Upper lobe of left lung (tissue), 6 donors: ENCODE data around the gene SCAF11. TPM values are rescaled to one million over a fixed set of nuclear protein-coding genes. Genes with fewer than 3 reads are reported as not detected.

Experiments
- ATAC-seq, 2 donors: fragments of 200-7000 bp; cut with Tn5 transposase; one replicate each; pipeline ENCODE4 v1.9.1; 2022; ENCODE audit warnings: mild to moderate bottlenecking in 2 of 2, moderate library complexity in 2 of 2; ENCODE audit not compliant: low FRiP score in 2 of 2
- DNase-seq, 2 donors: peaks; one replicate each; pipeline ENCODE4 v3.0.0-alpha.2; 2019 to 2020
- H3K27ac ChIP-seq, 4 donors: fragments of 200-600 bp; sonication (generic); one replicate each; pipeline ENCODE4 v1.5.1; 2016 to 2019
- H3K27me3 ChIP-seq, 4 donors: fragments of 200-600 bp; sonication (generic); one replicate each; pipeline ENCODE4 v1.5.1; 2017 to 2019
- H3K36me3 ChIP-seq, 4 donors: fragments of 200-600 bp; sonication (generic); one replicate each; pipeline ENCODE4 v1.5.1; 2016 to 2019
- H3K4me1 ChIP-seq, 4 donors: fragments of 200-600 bp; sonication (generic); one replicate each; pipeline ENCODE4 v1.5.1; 2018 to 2019
- H3K4me3 ChIP-seq, 4 donors: fragments of 200-600 bp; sonication (generic); one replicate each; pipeline ENCODE4 v1.5.1; 2017 to 2019; ENCODE audit warnings: mild to moderate bottlenecking in 2 of 4, moderate library complexity in 1 of 4
- H3K9me3 ChIP-seq, 4 donors: fragments of 200-600 bp; sonication (generic); one replicate each; pipeline ENCODE4 v1.5.1; 2018 to 2019
- EP300 ChIP-seq, 4 donors: sonication (generic); formaldehyde crosslinking; IDR thresholded peaks; one replicate each; pipeline ENCODE4 v1.5.1; 2017; ENCODE audit warnings: antibody characterized with exemption in 4 of 4, control low read depth in 2 of 4
- POLR2A ChIP-seq, 4 donors: fragments of 450-650 bp; IDR thresholded peaks; one replicate each; pipeline ENCODE4 v1.5.1; 2016 to 2017; ENCODE audit warnings: antibody characterized with exemption in 4 of 4, mild to moderate bottlenecking in 2 of 4
- POLR2AphosphoS5 ChIP-seq, 2 donors: sonication (generic); formaldehyde crosslinking; IDR thresholded peaks; one replicate each; pipeline ENCODE4 v1.5.1; 2017; ENCODE audit warnings: antibody characterized with exemption in 2 of 2
- WGBS, 2 donors: methylation state at CpG; one replicate each; pipeline ENCODE4 v1.1.5; 2017 to 2018; 5-methylcytosine and 5-hydroxymethylcytosine counted together
- total RNA-seq, 6 donors: library from RNA; depleted of rRNA in 4 of 6; stranded (reverse); fragments of >200 nt in 4 of 6; gene quantifications; one replicate each; pipeline versions ENCODE4 v1.1.0 to v1.2.1, GENCODE V29; 2016 to 2021
- TF ChIP-seq, protein P1 (sequence below), 6 experiments: fragments of 450-650 bp in 4 of 6; fragments of 200-600 bp in 2 of 6; sonication (generic) in 2 of 6; IDR thresholded peaks; one replicate each; pipeline ENCODE4 v1.5.1; 2016 to 2019; ENCODE audit warnings: antibody characterized with exemption in 6 of 6
- donor health status: DM: no; HTN: no; CAD: no; lungs with moderate emphysema.
- donor health status: DM: no; HTN: yes; CAD: no; lungs with severe emphysema.

SCAF11 gene
- total RNA-seq, 6 donors from 2014 or later: 98.5 to 264 (median 109) TPM

DNA sequence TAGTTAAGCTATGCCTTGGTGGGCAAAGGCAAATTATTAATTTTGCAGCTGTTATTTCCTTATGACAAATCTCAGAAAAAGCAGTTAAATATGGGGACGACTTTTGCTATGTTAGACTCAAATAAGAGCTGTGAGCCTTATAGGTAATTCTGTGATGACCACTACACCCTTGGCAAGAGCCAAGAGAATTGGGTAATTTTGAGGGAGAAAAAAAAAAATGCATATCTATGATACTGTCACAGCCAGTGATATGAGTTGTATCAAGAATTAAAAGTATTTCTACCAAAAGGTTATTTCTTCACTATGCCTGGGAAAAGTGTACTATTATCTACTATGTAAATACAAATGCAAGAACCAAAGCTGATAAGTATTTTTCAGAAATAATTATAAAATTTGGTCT lies 43.9 kb downstream of the SCAF11 start:
- Histone ChIP-seq H3K27me3 (no peaks in the 10 kb centered on the region), H3K4me3 (no peak overlapping the region), H3K9me3 (no peaks in the 10 kb centered on the region), H3K4me1 (peaks cover 0 to 6% (median 0%) of the 10 kb centered on the region in 4 donors), H3K36me3 (peaks cover 0 to 68% (median 16%) of the 10 kb centered on the region in 4 donors), H3K27ac (no peak overlapping the region)
- WGBS, 2 donors: 96 to 98% methylated on average over 1 of the region's 1 CpG
- DNase-seq: no peak
- TF ChIP-seq POLR2A (IDR thresholded peaks at IDR 0.05) (no peak), EP300 (IDR thresholded peaks at IDR 0.05) (no peak), POLR2AphosphoS5 (IDR thresholded peaks at IDR 0.05) (no peak)
- TF ChIP-seq, protein P1, sequence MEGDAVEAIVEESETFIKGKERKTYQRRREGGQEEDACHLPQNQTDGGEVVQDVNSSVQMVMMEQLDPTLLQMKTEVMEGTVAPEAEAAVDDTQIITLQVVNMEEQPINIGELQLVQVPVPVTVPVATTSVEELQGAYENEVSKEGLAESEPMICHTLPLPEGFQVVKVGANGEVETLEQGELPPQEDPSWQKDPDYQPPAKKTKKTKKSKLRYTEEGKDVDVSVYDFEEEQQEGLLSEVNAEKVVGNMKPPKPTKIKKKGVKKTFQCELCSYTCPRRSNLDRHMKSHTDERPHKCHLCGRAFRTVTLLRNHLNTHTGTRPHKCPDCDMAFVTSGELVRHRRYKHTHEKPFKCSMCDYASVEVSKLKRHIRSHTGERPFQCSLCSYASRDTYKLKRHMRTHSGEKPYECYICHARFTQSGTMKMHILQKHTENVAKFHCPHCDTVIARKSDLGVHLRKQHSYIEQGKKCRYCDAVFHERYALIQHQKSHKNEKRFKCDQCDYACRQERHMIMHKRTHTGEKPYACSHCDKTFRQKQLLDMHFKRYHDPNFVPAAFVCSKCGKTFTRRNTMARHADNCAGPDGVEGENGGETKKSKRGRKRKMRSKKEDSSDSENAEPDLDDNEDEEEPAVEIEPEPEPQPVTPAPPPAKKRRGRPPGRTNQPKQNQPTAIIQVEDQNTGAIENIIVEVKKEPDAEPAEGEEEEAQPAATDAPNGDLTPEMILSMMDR (IDR thresholded peaks at IDR 0.05): no peak
- ATAC-seq: no peak

DNA sequence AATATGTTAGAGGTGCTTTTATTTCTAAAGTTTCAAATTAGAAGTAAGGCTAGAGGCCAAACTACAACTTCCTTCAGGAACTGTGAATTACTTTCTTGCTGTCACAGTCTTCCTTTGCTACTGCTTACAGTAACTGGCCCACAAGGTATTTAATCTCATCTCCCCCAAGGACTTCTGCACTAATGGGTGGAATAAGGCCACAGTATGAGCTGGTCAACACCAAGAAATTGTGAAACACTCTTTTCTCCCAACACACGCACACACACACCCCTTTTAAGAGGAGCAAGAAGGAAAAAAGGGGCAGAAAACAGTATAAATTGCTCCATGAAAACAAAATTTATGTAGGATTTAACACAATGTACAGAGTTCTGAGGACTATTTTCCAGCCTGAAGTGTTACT lies 45.6 kb downstream of the SCAF11 start:
- no peaks in the 10 kb centered on the region for H3K9me3 ChIP-seq
- no peak for ATAC-seq
- peaks cover 0 to 6% (median 0%) of the 10 kb centered on the region in 4 donors for H3K4me1 ChIP-seq
- no peak overlapping the region for H3K4me3 ChIP-seq
- 81 to 87% methylated on average over 1 of the region's 1 CpG for WGBS, 2 donors
- no peak for DNase-seq
- TF ChIP-seq POLR2A (IDR thresholded peaks at IDR 0.05) (no peak), EP300 (IDR thresholded peaks at IDR 0.05) (no peak), POLR2AphosphoS5 (IDR thresholded peaks at IDR 0.05) (no peak)
- TF ChIP-seq, protein P1 (IDR thresholded peaks at IDR 0.05): no peak
- H3K36me3 ChIP-seq: peaks cover 0 to 76% (median 16%) of the 10 kb centered on the region in 4 donors
- no peaks in the 10 kb centered on the region for H3K27me3 ChIP-seq
- no peak overlapping the region for H3K27ac ChIP-seq

DNA sequence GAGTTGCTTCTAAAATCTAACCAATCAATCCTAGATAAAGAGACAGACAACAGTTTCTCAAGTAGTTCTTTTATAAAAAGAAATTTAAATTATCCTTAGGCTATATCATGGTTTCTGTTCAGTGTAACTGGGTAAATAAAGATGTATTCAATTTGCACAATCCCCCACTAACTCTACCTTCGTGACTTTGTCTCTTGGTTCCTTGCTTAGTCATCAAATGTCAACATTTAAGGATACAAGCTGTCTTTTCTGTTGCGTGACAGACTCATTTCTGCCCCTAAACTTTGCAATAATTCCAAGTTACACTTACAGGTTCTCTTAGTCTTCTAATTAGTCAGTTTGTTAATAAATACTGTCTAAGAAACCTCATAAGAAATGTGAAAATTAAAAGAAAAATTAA lies 50.6 kb downstream of the SCAF11 start:
- WGBS, 2 donors: 90 to 95% methylated on average over 2 of the region's 2 CpGs
- Histone ChIP-seq H3K36me3 (peaks cover 0 to 50% (median 4%) of the 10 kb centered on the region in 4 donors), H3K4me3 (no peak overlapping the region), H3K4me1 (peaks cover 0 to 6% (median 0%) of the 10 kb centered on the region in 4 donors), H3K27me3 (no peaks in the 10 kb centered on the region), H3K9me3 (no peaks in the 10 kb centered on the region), H3K27ac (no peak overlapping the region)
- TF ChIP-seq EP300 (IDR thresholded peaks at IDR 0.05): no peak
- TF ChIP-seq, protein P1 (IDR thresholded peaks at IDR 0.05): no peak
- TF ChIP-seq POLR2AphosphoS5 (IDR thresholded peaks at IDR 0.05): no peak
- no peak for TF ChIP-seq POLR2A (IDR thresholded peaks at IDR 0.05)
- ATAC-seq (no peak), DNase-seq (no peak)

DNA sequence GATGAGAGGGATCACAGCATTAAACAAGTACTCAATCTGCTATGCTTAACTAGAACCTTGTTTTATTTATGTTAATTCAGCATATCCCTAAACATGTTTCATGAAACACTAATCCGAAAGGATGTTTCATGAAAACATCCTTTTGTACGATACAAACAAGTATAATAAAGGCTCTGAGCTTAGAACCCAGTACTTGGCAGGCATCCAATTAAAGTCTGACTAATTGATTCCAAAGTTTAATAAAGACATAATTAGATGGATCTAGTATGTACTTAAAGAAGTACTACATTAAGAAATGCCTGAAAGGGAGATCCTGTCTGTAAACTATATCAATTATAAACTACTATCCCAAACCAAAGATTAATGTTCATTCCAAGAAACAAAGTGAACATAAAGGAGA lies 51.8 kb downstream of the SCAF11 start:
- H3K9me3 ChIP-seq: no peaks in the 10 kb centered on the region
- TF ChIP-seq POLR2A (IDR thresholded peaks at IDR 0.05) (no peak), POLR2AphosphoS5 (IDR thresholded peaks at IDR 0.05) (no peak), EP300 (IDR thresholded peaks at IDR 0.05) (no peak)
- TF ChIP-seq, protein P1 (IDR thresholded peaks at IDR 0.05): no peak
- H3K4me1 ChIP-seq: peaks cover 0 to 2% (median 0%) of the 10 kb centered on the region in 4 donors
- H3K36me3 ChIP-seq: peaks cover 0 to 43% (median 2%) of the 10 kb centered on the region in 4 donors
- no peak overlapping the region for H3K4me3 ChIP-seq
- H3K27me3 ChIP-seq: no peaks in the 10 kb centered on the region
- 68 to 76% methylated on average over 2 of the region's 2 CpGs for WGBS, 2 donors
- DNase-seq (no peak), ATAC-seq (no peak)
- no peak overlapping the region for H3K27ac ChIP-seq

DNA sequence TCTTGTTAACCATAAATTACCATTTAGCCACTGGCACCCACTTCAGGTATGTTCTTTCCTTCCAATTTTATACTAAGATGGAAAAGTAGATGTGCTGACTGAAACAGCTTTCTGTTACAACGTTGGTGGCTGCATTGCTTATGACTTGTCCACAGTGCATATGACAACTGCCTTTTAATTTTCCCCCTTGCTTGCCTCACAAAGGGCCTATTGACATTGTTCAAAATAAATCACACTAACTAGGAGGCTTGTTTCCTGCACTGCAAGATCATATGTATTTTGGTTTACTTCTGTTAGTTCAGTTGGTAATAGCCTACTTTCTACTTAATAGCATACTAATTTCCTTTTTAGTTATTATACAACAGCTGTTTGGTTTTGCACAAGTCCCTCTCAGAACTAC lies 55.4 kb downstream of the SCAF11 start:
- Histone ChIP-seq H3K4me3 (no peak overlapping the region), H3K27me3 (no peaks in the 10 kb centered on the region), H3K36me3 (peaks cover 5 to 41% (median 15%) of the 10 kb centered on the region in 4 donors), H3K4me1 (no peaks in the 10 kb centered on the region), H3K27ac (no peak overlapping the region), H3K9me3 (no peaks in the 10 kb centered on the region)
- DNase-seq: no peak
- WGBS, 2 donors: 30 to 53% methylated on average over 1 of the region's 1 CpG
- TF ChIP-seq EP300 (IDR thresholded peaks at IDR 0.05) (no peak), POLR2A (IDR thresholded peaks at IDR 0.05) (no peak), POLR2AphosphoS5 (IDR thresholded peaks at IDR 0.05) (no peak)
- TF ChIP-seq, protein P1 (IDR thresholded peaks at IDR 0.05): no peak
- no peak for ATAC-seq
